ENCODE results near the gene ARID3B.
"Not testable (repeated sequence)": the region's sequence is repeated elsewhere in the genome, so short reads cannot be mapped to it uniquely, and the experiment has no call there.

ARID3B gene

DNA sequence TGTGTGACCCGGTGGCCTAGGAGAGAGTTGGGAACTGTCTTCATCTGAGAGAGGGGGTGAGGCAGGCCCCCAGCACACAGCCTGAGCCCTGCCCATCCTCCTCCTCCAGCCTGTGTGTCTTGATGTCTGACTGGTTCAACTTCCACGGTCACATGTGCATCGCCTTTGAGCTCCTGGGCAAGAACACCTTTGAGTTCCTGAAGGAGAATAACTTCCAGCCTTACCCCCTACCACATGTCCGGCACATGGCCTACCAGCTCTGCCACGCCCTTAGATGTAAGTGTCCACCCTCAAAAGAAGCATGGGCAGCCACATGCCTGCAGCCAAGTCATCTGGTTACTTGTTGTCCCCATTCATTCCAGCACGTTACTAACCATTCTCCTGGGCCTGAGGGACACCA, 84.7 kb downstream of the ARID3B start:
- no peak for DNase-seq

DNA sequence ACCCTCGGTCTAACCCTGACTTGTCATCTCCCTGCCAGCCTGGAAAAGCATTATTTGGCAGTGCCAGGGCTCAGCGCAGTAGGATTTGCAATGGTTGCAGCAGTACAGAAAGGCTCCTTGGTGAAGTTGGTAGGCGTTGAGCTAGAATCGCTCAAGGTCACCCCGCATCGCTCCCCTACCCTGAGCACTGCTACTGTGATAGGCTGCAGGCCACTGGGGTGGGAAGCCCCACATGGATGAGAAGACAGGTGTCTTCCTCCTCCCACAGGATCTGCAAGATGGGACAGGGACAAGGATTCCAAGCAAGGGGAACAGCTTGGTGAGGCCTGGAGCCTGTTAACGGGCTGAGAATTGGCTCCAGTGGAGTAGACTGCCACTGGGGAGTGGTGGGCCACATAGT, 85.3 kb downstream of the ARID3B start:
- no peak for DNase-seq

DNA sequence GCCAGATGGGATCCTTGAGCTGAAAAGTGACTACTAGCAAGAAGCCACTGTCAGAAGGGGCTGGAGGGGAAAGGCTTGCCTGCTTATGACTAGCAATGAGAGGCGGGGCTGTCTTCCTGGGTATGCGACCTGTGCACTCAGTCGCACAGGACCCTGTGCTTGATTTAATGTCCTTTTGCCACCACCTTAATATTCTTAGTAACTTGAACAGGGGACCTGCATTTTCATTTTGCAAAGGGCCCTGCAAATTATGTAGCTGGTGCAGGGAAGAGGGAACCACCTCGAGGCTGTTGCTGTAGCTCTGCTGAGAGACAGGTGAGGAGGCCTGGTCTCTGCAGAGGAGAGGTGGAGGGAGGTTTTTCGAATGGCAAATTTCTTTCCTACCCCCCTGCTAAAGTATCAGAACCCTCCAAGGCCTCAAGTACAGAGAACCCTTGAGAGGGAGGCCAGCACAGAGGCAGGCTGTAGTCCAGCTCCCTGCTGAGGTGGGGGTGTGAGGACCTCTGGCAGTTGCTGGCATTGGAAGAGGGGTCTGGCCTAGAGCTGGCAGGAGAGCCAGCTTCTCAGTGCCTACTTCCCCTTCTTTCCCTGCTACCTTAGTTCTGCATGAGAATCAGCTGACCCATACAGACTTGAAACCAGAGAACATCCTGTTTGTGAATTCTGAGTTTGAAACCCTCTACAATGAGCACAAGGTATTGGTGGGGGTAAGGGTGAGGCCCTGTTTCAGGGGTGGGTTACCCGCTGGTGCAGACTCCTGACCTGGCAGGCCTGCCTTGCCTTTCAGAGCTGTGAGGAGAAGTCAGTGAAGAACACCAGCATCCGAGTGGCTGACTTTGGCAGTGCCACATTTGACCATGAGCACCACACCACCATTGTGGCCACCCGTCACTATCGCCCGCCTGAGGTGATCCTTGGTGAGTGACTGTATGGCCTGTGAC, 86.0 kb downstream of the ARID3B start:
- peak; percentile 14 for DNase-seq

GRCh38 chr15:74627766-74628165, 86.7 kb downstream of the ARID3B start:
- DNase-seq: no peak

DNA sequence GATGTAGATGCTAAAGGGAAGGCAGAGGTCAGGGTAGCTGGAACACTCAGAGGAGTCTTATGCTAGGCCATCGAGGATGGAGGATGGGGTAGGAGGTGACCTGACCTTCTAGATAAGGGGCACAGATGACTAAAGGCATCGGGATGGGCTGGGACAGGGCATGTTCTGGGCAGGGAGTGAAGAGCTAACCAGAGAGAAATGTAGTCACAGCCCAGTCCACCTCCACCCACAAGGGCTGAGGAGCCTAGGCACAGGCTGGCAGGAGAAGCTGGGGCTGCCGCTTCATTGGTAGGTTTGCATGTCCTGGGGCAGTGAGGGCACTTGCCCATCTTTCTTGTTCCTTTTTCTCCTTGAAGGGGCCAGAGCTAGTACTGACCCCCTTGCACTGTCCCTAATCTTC, 87.2 kb downstream of the ARID3B start:
- DNase-seq: no peak

DNA sequence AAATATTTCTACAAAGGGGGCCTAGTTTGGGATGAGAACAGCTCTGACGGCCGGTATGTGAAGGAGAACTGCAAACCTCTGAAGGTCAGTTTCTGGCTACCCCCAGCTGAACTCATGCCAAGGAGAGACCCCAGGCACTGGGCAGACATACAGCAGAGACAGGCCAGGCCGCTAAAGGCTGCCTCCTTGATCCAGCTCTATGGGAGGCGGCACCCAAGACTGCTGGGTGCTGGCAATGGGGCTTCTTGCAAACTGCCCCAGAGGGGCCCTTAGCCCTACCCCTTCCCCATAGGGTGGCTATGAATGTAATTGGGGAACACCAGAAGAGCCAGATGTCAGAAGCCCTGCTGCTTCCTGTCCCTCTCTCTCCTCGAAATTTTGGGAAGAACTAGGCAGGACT, 87.9 kb downstream of the ARID3B start:
- peak; percentile 21 for DNase-seq

- DNase-seq: not testable (repeated sequence)
Observed at GRCh38 chr15:74629696-74630095, 88.7 kb downstream of the ARID3B start.

GRCh38 chr15:74630284-74631086, 89.5 kb downstream of the ARID3B start:
- no peak for DNase-seq

GRCh38 chr15:74631087-74631385, 90.0 kb downstream of the ARID3B start:
- DNase-seq: no peak

DNA sequence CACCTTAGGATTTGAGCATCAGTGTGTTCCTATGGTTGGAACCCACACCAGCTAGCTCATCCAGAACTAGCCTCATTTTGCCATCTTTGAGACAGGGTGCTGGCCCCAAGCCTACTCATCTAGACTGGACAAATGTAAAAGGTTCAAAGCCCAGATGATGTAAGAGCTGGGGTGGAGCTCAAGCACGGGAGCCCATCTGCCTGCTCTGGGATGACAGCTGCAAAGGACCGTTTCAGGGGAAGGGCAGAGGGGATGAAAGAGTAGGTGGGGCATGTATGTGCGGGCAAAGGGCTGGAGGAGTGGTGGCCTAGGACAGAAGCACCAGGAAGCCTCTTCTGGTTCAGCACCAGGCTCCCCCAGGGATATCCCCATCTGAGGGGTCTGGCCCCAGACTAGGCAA, 90.4 kb downstream of the ARID3B start:
- DNase-seq: no peak

- peak; percentile 74 for DNase-seq
Observed at GRCh38 chr15:74631935-74632560, 91.0 kb downstream of the ARID3B start.

- no peak for DNase-seq
Observed at GRCh38 chr15:74632601-74633000, 91.6 kb downstream of the ARID3B start.

- DNase-seq: no peak
Observed at GRCh38 chr15:74633781-74634180, 92.8 kb downstream of the ARID3B start.

DNA sequence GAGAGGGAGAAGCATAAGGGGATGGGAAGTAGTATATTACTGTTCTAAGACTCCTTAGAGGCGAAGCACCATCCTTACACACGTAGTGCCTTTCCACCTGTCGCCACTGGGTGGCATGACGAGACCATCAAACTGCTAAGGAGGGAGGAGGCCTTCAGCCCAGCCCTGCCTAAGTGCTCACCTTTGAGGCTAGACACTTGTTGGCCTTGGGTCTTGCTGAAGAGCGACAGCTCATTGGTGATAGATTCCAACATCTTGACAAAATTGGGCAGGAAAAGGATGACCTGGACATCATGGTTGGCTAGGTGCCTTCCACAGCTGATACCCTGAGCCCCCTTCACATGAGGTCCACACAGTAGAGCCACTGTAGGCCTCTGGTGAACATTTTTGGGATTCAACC, 94.2 kb downstream of the ARID3B start:
- DNase-seq: no peak

- DNase-seq: no peak
Observed at GRCh38 chr15:74636984-74637383, 96.0 kb downstream of the ARID3B start.

GRCh38 chr15:74641151-74641550, 100.1 kb downstream of the ARID3B start:
- DNase-seq: no peak

- no peak for DNase-seq
Observed at GRCh38 chr15:74642348-74642733, 101.3 kb downstream of the ARID3B start.

GRCh38 chr15:74642734-74643664, 102.0 kb downstream of the ARID3B start:
- DNase-seq: no peak

- no peak for DNase-seq
Observed at GRCh38 chr15:74643665-74644204, 102.7 kb downstream of the ARID3B start.

- DNase-seq: no peak
Observed at GRCh38 chr15:74646480-74646879, 105.5 kb downstream of the ARID3B start.
